Upper lobe of left lung (tissue), 6 donors: ENCODE results near the gene SCG3. TPM values are rescaled to one million over a fixed set of nuclear protein-coding genes. Genes with fewer than 3 reads are reported as not detected.
A peak's percentile ranks its signal among the peaks of the same experiment; 100 is the strongest.

Source experiments
- ATAC-seq, 2 donors: fragments of 200-7000 bp; cut with Tn5 transposase; one replicate each; pipeline ENCODE4 v1.9.1; 2022; ENCODE audit warnings: mild to moderate bottlenecking in 2 of 2, moderate library complexity in 2 of 2; ENCODE audit not compliant: low FRiP score in 2 of 2
- DNase-seq, 2 donors: peaks; one replicate each; pipeline ENCODE4 v3.0.0-alpha.2; 2019 to 2020
- H3K27ac ChIP-seq, 4 donors: fragments of 200-600 bp; sonication (generic); one replicate each; pipeline ENCODE4 v1.5.1; 2016 to 2019
- H3K27me3 ChIP-seq, 4 donors: fragments of 200-600 bp; sonication (generic); one replicate each; pipeline ENCODE4 v1.5.1; 2017 to 2019
- H3K36me3 ChIP-seq, 4 donors: fragments of 200-600 bp; sonication (generic); one replicate each; pipeline ENCODE4 v1.5.1; 2016 to 2019
- H3K4me1 ChIP-seq, 4 donors: fragments of 200-600 bp; sonication (generic); one replicate each; pipeline ENCODE4 v1.5.1; 2018 to 2019
- H3K4me3 ChIP-seq, 4 donors: fragments of 200-600 bp; sonication (generic); one replicate each; pipeline ENCODE4 v1.5.1; 2017 to 2019; ENCODE audit warnings: mild to moderate bottlenecking in 2 of 4, moderate library complexity in 1 of 4
- H3K9me3 ChIP-seq, 4 donors: fragments of 200-600 bp; sonication (generic); one replicate each; pipeline ENCODE4 v1.5.1; 2018 to 2019
- EP300 ChIP-seq, 4 donors: sonication (generic); formaldehyde crosslinking; IDR thresholded peaks; one replicate each; pipeline ENCODE4 v1.5.1; 2017; ENCODE audit warnings: antibody characterized with exemption in 4 of 4, control low read depth in 2 of 4
- POLR2A ChIP-seq, 4 donors: fragments of 450-650 bp; IDR thresholded peaks; one replicate each; pipeline ENCODE4 v1.5.1; 2016 to 2017; ENCODE audit warnings: antibody characterized with exemption in 4 of 4, mild to moderate bottlenecking in 2 of 4
- POLR2AphosphoS5 ChIP-seq, 2 donors: sonication (generic); formaldehyde crosslinking; IDR thresholded peaks; one replicate each; pipeline ENCODE4 v1.5.1; 2017; ENCODE audit warnings: antibody characterized with exemption in 2 of 2
- WGBS, 2 donors: methylation state at CpG; one replicate each; pipeline ENCODE4 v1.1.5; 2017 to 2018; 5-methylcytosine and 5-hydroxymethylcytosine counted together
- total RNA-seq, 6 donors: library from RNA; depleted of rRNA in 4 of 6; stranded (reverse); fragments of >200 nt in 4 of 6; gene quantifications; one replicate each; pipeline versions ENCODE4 v1.1.0 to v1.2.1, GENCODE V29; 2016 to 2021
- TF ChIP-seq, protein P1 (sequence below), 6 experiments: fragments of 450-650 bp in 4 of 6; fragments of 200-600 bp in 2 of 6; sonication (generic) in 2 of 6; IDR thresholded peaks; one replicate each; pipeline ENCODE4 v1.5.1; 2016 to 2019; ENCODE audit warnings: antibody characterized with exemption in 6 of 6
- donor health status: DM: no; HTN: no; CAD: no; lungs with moderate emphysema.
- donor health status: DM: no; HTN: yes; CAD: no; lungs with severe emphysema.

The SCG3 gene
- total RNA-seq, 6 donors from 2014 or later, result 0.14 to 0.40 (median 0.27) TPM; not detected in 2

DNA sequence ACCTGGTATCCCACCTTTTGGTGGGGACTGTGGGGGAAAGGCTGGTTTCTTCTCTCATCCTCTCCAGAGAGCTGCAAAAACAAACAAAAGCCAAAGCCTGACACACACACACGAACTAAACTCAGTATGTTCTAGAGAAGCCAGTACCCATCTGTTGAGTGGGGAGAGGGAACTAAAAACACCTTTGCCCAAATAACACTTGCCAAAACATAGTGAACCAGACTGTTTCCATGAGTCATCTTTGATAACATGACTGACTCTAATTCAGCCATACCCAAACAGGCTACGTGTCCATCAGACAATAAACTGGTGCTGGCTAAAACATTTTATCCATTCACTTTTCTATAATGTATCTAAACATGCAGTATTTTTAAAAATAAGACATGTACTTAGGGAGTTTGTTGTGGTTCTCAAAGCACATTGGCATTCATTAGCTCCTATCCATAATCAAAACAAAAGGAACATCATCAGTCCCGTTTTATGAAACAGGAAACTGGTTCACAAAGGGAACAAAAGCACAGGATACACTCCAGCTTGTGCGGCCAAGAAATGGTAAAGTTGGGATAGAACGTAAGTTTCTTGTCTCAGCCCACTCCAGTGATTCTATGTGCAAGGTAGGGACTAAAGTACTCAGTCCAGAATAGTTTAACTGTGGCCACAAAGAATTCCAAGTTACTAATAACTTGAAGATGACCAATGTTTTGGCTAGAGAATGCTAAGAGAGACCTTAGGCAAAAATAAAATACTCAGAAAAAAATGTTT, 40.1 kb downstream of the SCG3 start:
- no peak for ATAC-seq
- WGBS, 2 donors, result 63 to 70% methylated on average over 5 of the region's 5 CpGs
- peak overlapping the region in 2 of 4 donors; percentile 18 to 63 for H3K27ac ChIP-seq

DNA sequence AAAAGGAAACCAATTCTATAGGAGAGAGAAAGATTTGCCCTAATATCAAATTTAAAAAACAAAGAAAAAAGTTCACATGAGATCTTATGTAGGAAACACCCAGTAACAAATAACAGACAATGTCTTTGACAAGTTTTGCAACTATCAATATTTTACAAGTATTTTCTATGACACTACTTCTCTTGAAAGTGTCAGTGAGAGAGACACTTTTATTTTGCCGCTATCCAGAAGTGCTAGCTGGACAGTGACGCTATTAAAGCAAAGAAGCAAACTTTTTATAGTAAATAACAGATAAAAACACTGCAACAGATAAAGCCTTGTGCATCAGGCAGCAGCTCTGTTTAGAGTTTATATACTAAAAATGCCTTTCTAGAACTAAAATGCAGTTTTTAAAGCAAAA, 42.9 kb downstream of the SCG3 start:
- DNase-seq (no peak), ATAC-seq (no peak)
- 74 to 75% methylated on average over 2 of the region's 2 CpGs for WGBS, 2 donors
- Histone ChIP-seq H3K27me3 (no peaks in the 10 kb centered on the region), H3K27ac (peak overlapping the region in 1 of 4 donors; percentile 44), H3K4me3 (no peak overlapping the region), H3K4me1 (peaks cover 0 to 23% (median 17%) of the 10 kb centered on the region in 4 donors), H3K9me3 (no peaks in the 10 kb centered on the region), H3K36me3 (peaks cover 0 to 12% (median 0%) of the 10 kb centered on the region in 4 donors)
- no peak for TF ChIP-seq EP300 (IDR thresholded peaks at IDR 0.05)
- TF ChIP-seq POLR2A (IDR thresholded peaks at IDR 0.05), result no peak
- no peak for TF ChIP-seq POLR2AphosphoS5 (IDR thresholded peaks at IDR 0.05)
- TF ChIP-seq, protein P1, sequence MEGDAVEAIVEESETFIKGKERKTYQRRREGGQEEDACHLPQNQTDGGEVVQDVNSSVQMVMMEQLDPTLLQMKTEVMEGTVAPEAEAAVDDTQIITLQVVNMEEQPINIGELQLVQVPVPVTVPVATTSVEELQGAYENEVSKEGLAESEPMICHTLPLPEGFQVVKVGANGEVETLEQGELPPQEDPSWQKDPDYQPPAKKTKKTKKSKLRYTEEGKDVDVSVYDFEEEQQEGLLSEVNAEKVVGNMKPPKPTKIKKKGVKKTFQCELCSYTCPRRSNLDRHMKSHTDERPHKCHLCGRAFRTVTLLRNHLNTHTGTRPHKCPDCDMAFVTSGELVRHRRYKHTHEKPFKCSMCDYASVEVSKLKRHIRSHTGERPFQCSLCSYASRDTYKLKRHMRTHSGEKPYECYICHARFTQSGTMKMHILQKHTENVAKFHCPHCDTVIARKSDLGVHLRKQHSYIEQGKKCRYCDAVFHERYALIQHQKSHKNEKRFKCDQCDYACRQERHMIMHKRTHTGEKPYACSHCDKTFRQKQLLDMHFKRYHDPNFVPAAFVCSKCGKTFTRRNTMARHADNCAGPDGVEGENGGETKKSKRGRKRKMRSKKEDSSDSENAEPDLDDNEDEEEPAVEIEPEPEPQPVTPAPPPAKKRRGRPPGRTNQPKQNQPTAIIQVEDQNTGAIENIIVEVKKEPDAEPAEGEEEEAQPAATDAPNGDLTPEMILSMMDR (IDR thresholded peaks at IDR 0.05), result no peak

More for the DNA sequence above, 40.1 kb downstream of the SCG3 start:
- Histone ChIP-seq H3K36me3 (peaks cover 0 to 12% (median 0%) of the 10 kb centered on the region in 4 donors), H3K4me3 (no peak overlapping the region), H3K4me1 (peaks cover 0 to 14% (median 11%) of the 10 kb centered on the region in 4 donors), H3K27me3 (no peaks in the 10 kb centered on the region), H3K9me3 (no peaks in the 10 kb centered on the region)
- TF ChIP-seq EP300 (IDR thresholded peaks at IDR 0.05), result no peak
- TF ChIP-seq, protein P1 (IDR thresholded peaks at IDR 0.05), result no peak
- TF ChIP-seq POLR2AphosphoS5 (IDR thresholded peaks at IDR 0.05), result no peak
- TF ChIP-seq POLR2A (IDR thresholded peaks at IDR 0.05), result no peak
- DNase-seq, result no peak

DNA sequence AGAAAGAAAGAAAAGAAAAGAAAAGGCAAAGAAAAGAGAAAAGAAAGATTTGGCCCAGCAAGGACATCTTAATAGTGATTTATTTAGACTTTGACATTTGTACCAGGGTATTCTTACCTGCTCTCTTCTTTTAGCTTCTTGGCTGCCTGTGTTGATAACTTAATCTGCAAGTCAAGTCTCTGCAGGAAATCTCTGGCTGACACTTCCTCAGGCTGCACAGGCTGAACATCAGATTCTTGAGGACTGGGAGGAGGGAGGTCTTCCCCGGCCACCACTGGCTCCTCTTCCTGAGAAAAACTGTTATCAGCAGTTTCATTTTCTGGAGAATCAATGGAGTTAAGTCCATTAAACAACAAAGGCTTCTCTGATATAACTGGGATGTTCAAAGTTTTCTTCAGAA, 43.4 kb downstream of the SCG3 start:
- TF ChIP-seq, protein P1 (IDR thresholded peaks at IDR 0.05), result no peak
- TF ChIP-seq EP300 (IDR thresholded peaks at IDR 0.05), result no peak
- TF ChIP-seq POLR2A (IDR thresholded peaks at IDR 0.05), result no peak
- no peak for TF ChIP-seq POLR2AphosphoS5 (IDR thresholded peaks at IDR 0.05)
- DNase-seq (no peak), ATAC-seq (no peak)
- Histone ChIP-seq H3K4me1 (peaks cover 0 to 23% (median 17%) of the 10 kb centered on the region in 4 donors), H3K36me3 (peaks cover 0 to 12% (median 0%) of the 10 kb centered on the region in 4 donors), H3K4me3 (no peak overlapping the region), H3K27me3 (no peaks in the 10 kb centered on the region), H3K27ac (peak overlapping the region in 1 of 4 donors; percentile 45), H3K9me3 (no peaks in the 10 kb centered on the region)
- WGBS, 2 donors, result 35 to 36% methylated on average over 1 of the region's 1 CpG

- Histone ChIP-seq H3K36me3 (peaks cover 0 to 4% (median 0%) of the 10 kb centered on the region in 4 donors), H3K27ac (peak overlapping the region in 2 of 4 donors; percentile 38 to 46), H3K27me3 (no peaks in the 10 kb centered on the region), H3K9me3 (no peaks in the 10 kb centered on the region), H3K4me3 (no peak overlapping the region), H3K4me1 (peaks cover 9 to 35% (median 26%) of the 10 kb centered on the region in 4 donors)
- DNase-seq, result no peak
- peak; percentile 61 to 90 for ATAC-seq
- WGBS, 2 donors, result 54 to 63% methylated on average over 5 of the region's 5 CpGs
- TF ChIP-seq POLR2A (IDR thresholded peaks at IDR 0.05) (no peak), EP300 (IDR thresholded peaks at IDR 0.05) (no peak), POLR2AphosphoS5 (IDR thresholded peaks at IDR 0.05) (no peak)
- TF ChIP-seq, protein P1 (IDR thresholded peaks at IDR 0.05), result no peak
Measured at GRCh38 chr15:51726302-51727073, 45.2 kb downstream of the SCG3 start.
